ENCODE measurements around the gene CYP19A1. TPM values are rescaled to one million over a fixed set of nuclear protein-coding genes. Genes with fewer than 3 reads are reported as not detected.
A peak's percentile ranks its signal among the peaks of the same experiment; 100 is the strongest.

Gene CYP19A1
- total and polyA plus RNA-seq, 10 of the 15 experiments (the other 5 are each of a cell fraction or from before 2014, with no cell fraction given), result 0.08 to 1.8 (median 0.70) TPM

GRCh38 chr15:51369451-51369761 lies 31.0 kb upstream of the CYP19A1 start:
- ATAC-seq (peak; percentile 79), DNase-seq (ENCODE audit: low read depth, low spot score) (no peak), FAIRE-seq (peak; percentile 35)
- SMC1A ChIA-PET (ENCODE audit: uncharacterized antibody, unreplicated experiment), result interaction anchor here (1.0 to 2.3 kb wide), 8 partner anchors 9 to 207 kb away, joined by 3 to 10 read pairs (median 4); no protein-coding TSS in a partner anchor
- Histone ChIP-seq H3K36me3 (ENCODE audit: control insufficient read depth in 2 of 2, insufficient read depth in 2 of 2, low read length in 1 of 2) (no peaks in the 10 kb centered on the region), H3K4me1 (ENCODE audit: control insufficient read depth, insufficient read depth, low read length) (peaks cover 4% of the 10 kb centered on the region), H3K9me3 (replicated peaks; ENCODE audit: control insufficient read depth, insufficient read depth, low read length) (no peaks in the 10 kb centered on the region), H2AFZ (ENCODE audit: control insufficient read depth, low read depth, low read length) (no peak overlapping the region), H3K27ac (ENCODE audit: control insufficient read depth, insufficient read depth) (no peak overlapping the region), H3K27me3 (replicated peaks in 1 of 2; ENCODE audit: control insufficient read depth in 2 of 2, insufficient read depth in 2 of 2, low read length in 1 of 2) (peaks cover 5 to 8% of the 10 kb centered on the region in 2 experiments; a peak in 3 of 4 replicates), H3K4me3 (no peak overlapping the region), H3K9ac (ENCODE audit: control insufficient read depth, insufficient read depth, low read length) (no peak overlapping the region), H3K79me2 (ENCODE audit: control insufficient read depth, insufficient read depth, low read length) (no peaks in the 10 kb centered on the region), H3K4me2 (ENCODE audit: control insufficient read depth, insufficient read depth) (no peak overlapping the region), H4K20me1 (ENCODE audit: control insufficient read depth, insufficient read depth) (no peaks in the 10 kb centered on the region)
- CTCF ChIA-PET, result interaction anchor here (1.2 to 2.8 kb wide), 9 partner anchors 10 to 207 kb away, joined by 3 to 20 read pairs (median 7); no protein-coding TSS in a partner anchor
- no TSS peak for BruUV-seq (replicated peaks)
- in situ Hi-C loops (cut with MboI) (no loop called here), intact Hi-C loops (cut with micrococcal nuclease; ENCODE audit: unreplicated experiment) (no loop called here)
- POLR2A ChIA-PET, result interaction anchor here (1.5 kb wide), 1 partner anchor 14 kb away, joined by 3 read pairs; no protein-coding TSS in a partner anchor
- WGBS (ENCODE audit: insufficient coverage, insufficient replicate concordance, low lambda C conversion rate, missing lambda C conversion rate), result 52% methylated on average over 1 of the region's 1 CpG
- RAD21 ChIA-PET (ENCODE audit: unreplicated experiment), result interaction anchor here (1.0 to 2.3 kb wide), 7 partner anchors 12 to 261 kb away, joined by 3 to 10 read pairs (median 5); no protein-coding TSS in a partner anchor
- no peak for TF ChIP-seq IKZF1 (conservative IDR thresholded peaks at IDR 0.05)
- TF ChIP-seq SIX5 (IDR thresholded peaks at IDR 0.05; ENCODE audit: low read depth, low read length, severe bottlenecking), result no peak
- TF ChIP-seq HDAC2 (IDR thresholded peaks at IDR 0.05), result no peak
- no peak for TF ChIP-seq NFXL1 (IDR thresholded peaks at IDR 0.05; ENCODE audit: borderline replicate concordance)
- TF ChIP-seq KAT2A (conservative IDR thresholded peaks at IDR 0.05; ENCODE audit: control insufficient read depth, low read depth, low read length), result no peak
- no peak for TF ChIP-seq CREB1 (IDR thresholded peaks at IDR 0.05; ENCODE audit: low read depth)
- no peak for TF ChIP-seq ZSCAN29 (IDR thresholded peaks at IDR 0.05)
- TF ChIP-seq E2F4 (IDR thresholded peaks at IDR 0.05; ENCODE audit: low read depth, low read length), result no peak
- TF ChIP-seq EP300 (IDR thresholded peaks at IDR 0.05; ENCODE audit: borderline replicate concordance in 1 of 2, control insufficient read depth in 1 of 2, low read depth in 2 of 2, low read length in 2 of 2), result peak; percentile 25 to 34; a peak in 1 of 4 replicates
- TF ChIP-seq CHD2 (IDR thresholded peaks at IDR 0.05; ENCODE audit: borderline replicate concordance, low read depth, low read length), result 0 out of 2 replicates have a peak, but pooled peaks have one; percentile 19
- TF ChIP-seq KDM1A (IDR thresholded peaks at IDR 0.05; ENCODE audit: borderline replicate concordance), result no peak
- TF ChIP-seq ZBTB33 (IDR thresholded peaks at IDR 0.05), result no peak
- TF ChIP-seq CBX5 (IDR thresholded peaks at IDR 0.05; ENCODE audit: low read depth), result no peak
- TF ChIP-seq JUND (IDR thresholded peaks at IDR 0.05; ENCODE audit: low read depth, low read length), result no peak
- no peak for TF ChIP-seq EZH2 (IDR thresholded peaks at IDR 0.05; ENCODE audit: borderline replicate concordance, control insufficient read depth, low read depth, low read length)
- no peak for TF ChIP-seq BHLHE40 (IDR thresholded peaks at IDR 0.05; ENCODE audit: borderline replicate concordance in 1 of 2, low read depth in 2 of 2, low read length in 1 of 2)
- no peak for TF ChIP-seq RFX5 (IDR thresholded peaks at IDR 0.05; ENCODE audit: low read depth, low read length)
- TF ChIP-seq SIN3A (IDR thresholded peaks at IDR 0.05; ENCODE audit: low read depth, low read length), result no peak
- no peak for TF ChIP-seq STAT1 (conservative IDR thresholded peaks at IDR 0.05)
- TF ChIP-seq MYB (IDR thresholded peaks at IDR 0.05; ENCODE audit: borderline replicate concordance, low read depth, low read length), result no peak
- TF ChIP-seq FOXK2 (IDR thresholded peaks at IDR 0.05), result no peak
- TF ChIP-seq, protein P1, sequence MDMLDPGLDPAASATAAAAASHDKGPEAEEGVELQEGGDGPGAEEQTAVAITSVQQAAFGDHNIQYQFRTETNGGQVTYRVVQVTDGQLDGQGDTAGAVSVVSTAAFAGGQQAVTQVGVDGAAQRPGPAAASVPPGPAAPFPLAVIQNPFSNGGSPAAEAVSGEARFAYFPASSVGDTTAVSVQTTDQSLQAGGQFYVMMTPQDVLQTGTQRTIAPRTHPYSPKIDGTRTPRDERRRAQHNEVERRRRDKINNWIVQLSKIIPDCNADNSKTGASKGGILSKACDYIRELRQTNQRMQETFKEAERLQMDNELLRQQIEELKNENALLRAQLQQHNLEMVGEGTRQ (IDR thresholded peaks at IDR 0.05; ENCODE audit: borderline replicate concordance, low read depth, low read length), result no peak
- peak; percentile 43 for TF ChIP-seq MEF2B (IDR thresholded peaks at IDR 0.05; ENCODE audit: partially characterized antibody, poor library complexity, severe bottlenecking)
